ENCODE measurements around the gene SLX9.

SLX9 gene

GRCh38 chr21:44980562-44981489 lies 41.0 kb downstream of the SLX9 start:
- no peak for DNase-seq

- DNase-seq = no peak
Observed at GRCh38 chr21:44982558-44983250, 42.9 kb downstream of the SLX9 start.

- DNase-seq = no peak
Observed at GRCh38 chr21:44983421-44984206, 43.8 kb downstream of the SLX9 start.

- no peak for DNase-seq
Observed at GRCh38 chr21:44984428-44984791, 44.6 kb downstream of the SLX9 start.

GRCh38 chr21:44984792-44985440 lies 45.1 kb downstream of the SLX9 start:
- DNase-seq = no peak

- no peak for DNase-seq
Observed at GRCh38 chr21:44985441-44986401, 45.9 kb downstream of the SLX9 start.

- DNase-seq = no peak
Observed at GRCh38 chr21:44986471-44987291, 46.9 kb downstream of the SLX9 start.

GRCh38 chr21:44987301-44987885 lies 47.6 kb downstream of the SLX9 start:
- DNase-seq = no peak

GRCh38 chr21:44987886-44988606 lies 48.2 kb downstream of the SLX9 start:
- no peak for DNase-seq

- DNase-seq = no peak
Observed at GRCh38 chr21:44988607-44989536, 49.0 kb downstream of the SLX9 start.

- DNase-seq = no peak
Observed at GRCh38 chr21:44989537-44989886, 49.7 kb downstream of the SLX9 start.

- DNase-seq = no peak
Observed at GRCh38 chr21:44989943-44990780, 50.3 kb downstream of the SLX9 start.

GRCh38 chr21:44990921-44991320 lies 51.1 kb downstream of the SLX9 start:
- DNase-seq = no peak

GRCh38 chr21:44991538-44992483 lies 52.0 kb downstream of the SLX9 start:
- no peak for DNase-seq

- DNase-seq = no peak
Observed at GRCh38 chr21:44992608-44993031, 52.8 kb downstream of the SLX9 start.

GRCh38 chr21:44993321-44994046 lies 53.7 kb downstream of the SLX9 start:
- no peak for DNase-seq

Measured in stimulated activated CD4-positive, alpha-beta T cell treated with anti-CD3 and anti-CD28 coated beads, Interleukin-2, amount 100 ng/mL, for 48 hours (primary cell).